ENCODE measurements around the gene ANKHD1. TPM values are rescaled to one million over a fixed set of nuclear protein-coding genes. Genes with fewer than 3 reads are reported as not detected.

Gene ANKHD1
- total and polyA plus RNA-seq, 2 of the 8 experiments (the other 6 are each of a cell fraction or from before 2014, with no cell fraction given) = 69.9 to 108 TPM

- ChIA-PET CTCF (ENCODE audit: partially characterized antibody) (no interaction called here), POLR2A (ENCODE audit: partially characterized antibody) (interaction anchor here (0.7 to 1.7 kb wide), 3 partner anchors 67 to 78 kb away, joined by 3 to 4 read pairs (median 3); partner anchors contain the start of gene EIF4EBP3)
- Histone ChIP-seq H3K23me2 (ENCODE audit: low read depth, low read length) (no peaks in the 10 kb centered on the region), H2BK5ac (ENCODE audit: low read depth, low read length) (no peak overlapping the region), H3K56ac (replicated peaks; ENCODE audit: insufficient read length, low read depth, low read length) (no peak overlapping the region), H2BK120ac (replicated peaks; ENCODE audit: low read depth, low read length) (no peak overlapping the region), H3K27me3 (replicated peaks in 1 of 4; ENCODE audit: control insufficient read depth in 3 of 4, extremely low read depth in 1 of 4, insufficient read depth in 3 of 4, low read length in 3 of 4) (no peaks in the 10 kb centered on the region), H3K36me3 (ENCODE audit: control insufficient read depth in 2 of 4, insufficient read depth in 4 of 4, low read length in 3 of 4) (peaks cover 0 to 30% (median 9%) of the 10 kb centered on the region in 4 experiments; a peak in 5 of 8 replicates), H4K5ac (ENCODE audit: insufficient read length, low read depth, low read length) (no peak overlapping the region), H3K79me1 (ENCODE audit: low read depth, low read length) (no peaks in the 10 kb centered on the region), H3K4me1 (replicated peaks in 1 of 4; ENCODE audit: control insufficient read depth in 3 of 4, insufficient read depth in 4 of 4, low read length in 3 of 4) (no peaks in the 10 kb centered on the region), H3K14ac (ENCODE audit: insufficient read length) (no peak overlapping the region), H4K20me1 (replicated peaks in 1 of 2; ENCODE audit: control insufficient read depth in 1 of 2, insufficient read depth in 2 of 2, low read length in 2 of 2) (no peaks in the 10 kb centered on the region), H3K27ac (ENCODE audit: low read depth, low read length) (no peak overlapping the region), H3K4me2 (ENCODE audit: insufficient read depth in 1 of 2, low read depth in 2 of 2, low read length in 2 of 2) (no peak overlapping the region), H3K4me3 (ENCODE audit: extremely low read depth in 1 of 4, insufficient read depth in 2 of 4, low read depth in 3 of 4, low read length in 4 of 4) (no peak overlapping the region), H3K79me2 (ENCODE audit: control insufficient read depth in 1 of 2, insufficient read depth in 2 of 2, low read length in 2 of 2) (no peaks in the 10 kb centered on the region), H2AK5ac (ENCODE audit: low read depth, low read length) (no peak overlapping the region), H2BK12ac (ENCODE audit: low read depth, low read length) (no peak overlapping the region), H3K18ac (ENCODE audit: extremely low read depth, low read length) (no peak overlapping the region), H4K91ac (replicated peaks; ENCODE audit: insufficient read length, low read length) (no peak overlapping the region), H2BK20ac (ENCODE audit: low read length) (no peak overlapping the region), H3K9ac (replicated peaks in 1 of 4; ENCODE audit: extremely low read depth in 1 of 4, low read depth in 3 of 4, low read length in 3 of 4) (peak overlapping the region in 1 of 4 experiments; percentile 34; a peak in 1 of 7 replicates), H4K8ac (ENCODE audit: extremely low read depth, insufficient read depth, low read length) (no peak overlapping the region), H2BK15ac (ENCODE audit: low read length) (no peak overlapping the region), H3K4ac (replicated peaks; ENCODE audit: insufficient read length, low read depth, low read length) (no peak overlapping the region), H3K23ac (ENCODE audit: insufficient read length) (no peak overlapping the region), H3K9me3 (ENCODE audit: insufficient read depth in 2 of 2, low read depth in 1 of 2, low read length in 1 of 2) (no peaks in the 10 kb centered on the region), H2AFZ (ENCODE audit: low read length) (no peak overlapping the region)
- no peak for DNase-seq (ENCODE audit: low read depth in 1 of 2, low spot score in 2 of 2)
- no peak for TF ChIP-seq POLR2AphosphoS5 (IDR thresholded peaks at IDR 0.05; ENCODE audit: low read depth, low read length)
- TF ChIP-seq NANOG (IDR thresholded peaks at IDR 0.05; ENCODE audit: insufficient read depth, low read depth, low read length, poor library complexity, severe bottlenecking) = no peak
- FAIRE-seq = no peak
- 88% methylated on average over 3 of the region's 3 CpGs; no CpG with 5 or more reads in 1 of the 2 experiments for WGBS, 2 experiments (ENCODE audit: extremely low coverage in 1 of 2, insufficient coverage in 1 of 2, insufficient read length in 1 of 2, insufficient replicate concordance in 2 of 2, low coverage in 1 of 2, low lambda C conversion rate in 2 of 2, missing lambda C conversion rate in 1 of 2)
Measured at GRCh38 chr5:140480310-140481014, 78.8 kb downstream of the ANKHD1 start.

Measured in H1 (cell line).